Left cardiac atrium (tissue), 4 donors: Measurements from ENCODE around the gene SIRPB2. TPM values are rescaled to one million over a fixed set of nuclear protein-coding genes. Genes with fewer than 3 reads are reported as not detected.

Experiments used
- ATAC-seq, 2 donors: fragments of 200-7000 bp; cut with Tn5 transposase; one replicate each; pipeline ENCODE4 v1.9.1; 2020; ENCODE audit warnings: mild to moderate bottlenecking in 2 of 2, moderate library complexity in 2 of 2
- DNase-seq: peaks from one replicate; pipeline ENCODE4 v3.0.0-alpha.2; 2020
- intact Hi-C, 2 donors: fragments of 100-400 bp; cut with DNase I; formaldehyde crosslinking; loops; one replicate each; pipeline versions ENCODE4 v1.14.1 to v1.15.1; 2022 to 2023
- long read RNA-seq: library from polyadenylated mRNA; unstranded; transcript quantifications from one replicate; pipeline ENCODE4 v2.0.0, GENCODE V29; 2021
- total RNA-seq, 2 donors: library from RNA; stranded (reverse); fragmentation: NEBNext Ultra II Directional; extraction: Animal tissue kit (Norgen Biotek cat#: 25700); gene quantifications; one replicate each; pipeline ENCODE4 v1.2.1, GENCODE V29; 2021
- donor health status: DM: no; HTN: yes; CAD: no.
- donor health status: DM: no; HTN: yes; CAD: no; lungs with severe emphysema.
- donor health status: DM: yes; HTN: yes; CAD: no.
- donor health status: Dilated cardiomyopathy.

SIRPB2 gene
- total RNA-seq, result 10 to 100 TPM in 1 of 2 donors, 1 to 10 TPM in 1; 5.4 to 10.3 TPM
- long read RNA-seq, result 0 reads

GRCh38 chr20:1491281-1491840, at the start of gene SIRPB2:
SIRPB2 (minus strand) TSS chr20:1491420; CDS start chr20:1491359, 61 bp downstream.
- intact Hi-C loops, result no loop called here
- ATAC-seq (peak; percentile 78 to 81), DNase-seq (peak; percentile 72)

GRCh38 chr20:1539816-1540419, 48.7 kb upstream of the SIRPB2 start:
- intact Hi-C loops, result no loop called here
- ATAC-seq (no peak), DNase-seq (no peak)

- intact Hi-C loops, result no loop called here
- no peak for DNase-seq
- no peak for ATAC-seq
Measured at GRCh38 chr20:1538655-1539054, 47.4 kb upstream of the SIRPB2 start.

- peak; percentile 33 for DNase-seq
- intact Hi-C loops, result no loop called here
- peak; percentile 50 to 85 for ATAC-seq
Measured at GRCh38 chr20:1537731-1538058, 46.5 kb upstream of the SIRPB2 start.

- peak; percentile 55 to 74 for ATAC-seq
- intact Hi-C loops, result no loop called here
- no peak for DNase-seq
Measured at GRCh38 chr20:1536893-1537730, 45.9 kb upstream of the SIRPB2 start.

GRCh38 chr20:1535420-1536175, 44.4 kb upstream of the SIRPB2 start:
- intact Hi-C loops, result no loop called here
- peak in 1 of 2 donors; percentile 58 for ATAC-seq
- DNase-seq, result no peak

- no peak for ATAC-seq
- intact Hi-C loops, result no loop called here
- no peak for DNase-seq
Measured at GRCh38 chr20:1534526-1534925, 43.3 kb upstream of the SIRPB2 start.

GRCh38 chr20:1533059-1533458, 41.8 kb upstream of the SIRPB2 start:
- DNase-seq (no peak), ATAC-seq (no peak)
- intact Hi-C loops, result no loop called here

- no peak for DNase-seq
- intact Hi-C loops, result no loop called here
- ATAC-seq, result no peak
Measured at GRCh38 chr20:1528811-1529210, 37.6 kb upstream of the SIRPB2 start.

GRCh38 chr20:1527923-1528322, 36.7 kb upstream of the SIRPB2 start:
- ATAC-seq, result no peak
- DNase-seq, result no peak
- intact Hi-C loops, result no loop called here

- no peak for DNase-seq
- no peak for ATAC-seq
- intact Hi-C loops, result no loop called here
Measured at GRCh38 chr20:1526896-1527295, 35.7 kb upstream of the SIRPB2 start.

- ATAC-seq (no peak), DNase-seq (no peak)
- intact Hi-C loops, result no loop called here
Measured at GRCh38 chr20:1526310-1526709, 35.1 kb upstream of the SIRPB2 start.

GRCh38 chr20:1524004-1524403, 32.8 kb upstream of the SIRPB2 start:
- intact Hi-C loops, result no loop called here
- DNase-seq (no peak), ATAC-seq (no peak)

- intact Hi-C loops, result no loop called here
- ATAC-seq (no peak), DNase-seq (no peak)
Measured at GRCh38 chr20:1517010-1517409, 25.8 kb upstream of the SIRPB2 start.

GRCh38 chr20:1513801-1514200, 22.6 kb upstream of the SIRPB2 start:
- DNase-seq (no peak), ATAC-seq (no peak)
- intact Hi-C loops, result no loop called here

- intact Hi-C loops, result no loop called here
- ATAC-seq (peak in 1 of 2 donors; percentile 26), DNase-seq (no peak)
Measured at GRCh38 chr20:1509237-1509636, 18.0 kb upstream of the SIRPB2 start.

GRCh38 chr20:1508574-1508973, 17.4 kb upstream of the SIRPB2 start:
- intact Hi-C loops, result no loop called here
- no peak for DNase-seq
- no peak for ATAC-seq

- DNase-seq, result no peak
- ATAC-seq, result no peak
- intact Hi-C loops, result no loop called here
Measured at GRCh38 chr20:1507276-1507675, 16.1 kb upstream of the SIRPB2 start.

GRCh38 chr20:1505871-1506270, 14.7 kb upstream of the SIRPB2 start:
- no peak for DNase-seq
- intact Hi-C loops, result no loop called here

GRCh38 chr20:1505361-1505760, 14.1 kb upstream of the SIRPB2 start:
- intact Hi-C loops, result no loop called here
- ATAC-seq, result peak in 1 of 2 donors; percentile 47
- DNase-seq, result no peak

More at GRCh38 chr20:1505871-1506270, 14.7 kb upstream of the SIRPB2 start:
- ATAC-seq, result no peak
